ENCODE data around the gene MGLL. TPM values are rescaled to one million over a fixed set of nuclear protein-coding genes. Genes with fewer than 3 reads are reported as not detected.
A peak's percentile ranks its signal among the peaks of the same experiment; 100 is the strongest.

Gene MGLL
- total RNA-seq, 3 donors from 2014 or later: 2.2 to 8.0 (median 2.6) TPM

GRCh38 chr3:127812151-127812550 lies 10.2 kb downstream of the MGLL start:
- no peak for DNase-seq

GRCh38 chr3:127811717-127812116 lies 10.6 kb downstream of the MGLL start:
- no peak for ATAC-seq

More at GRCh38 chr3:127812151-127812550, 10.2 kb downstream of the MGLL start:
- ATAC-seq: no peak
- Mint-ChIP-seq H3K36me3 (ENCODE audit: insufficient read depth) (no peaks in the 10 kb centered on the region), H3K4me3 (no peak overlapping the region), H3K9me3 (no peaks in the 10 kb centered on the region), H3K27me3 (ENCODE audit: low read depth) (peaks cover 9% of the 10 kb centered on the region), H3K4me1 (ENCODE audit: low read depth) (no peaks in the 10 kb centered on the region)

GRCh38 chr3:127809611-127810010 lies 12.7 kb downstream of the MGLL start:
- Mint-ChIP-seq H3K4me1 (ENCODE audit: low read depth) (peaks cover 1% of the 10 kb centered on the region), H3K4me3 (no peak overlapping the region), H3K36me3 (ENCODE audit: insufficient read depth) (no peaks in the 10 kb centered on the region), H3K9me3 (no peaks in the 10 kb centered on the region), H3K27me3 (ENCODE audit: low read depth) (peaks cover 6% of the 10 kb centered on the region)
- DNase-seq (no peak), ATAC-seq (no peak)

More at GRCh38 chr3:127811717-127812116, 10.6 kb downstream of the MGLL start:
- no peaks in the 10 kb centered on the region for H3K9me3 Mint-ChIP-seq
- no peak overlapping the region for H3K4me3 Mint-ChIP-seq
- no peaks in the 10 kb centered on the region for H3K36me3 Mint-ChIP-seq (ENCODE audit: insufficient read depth)
- peaks cover 9% of the 10 kb centered on the region for H3K27me3 Mint-ChIP-seq (ENCODE audit: low read depth)
- no peak for DNase-seq
- H3K4me1 Mint-ChIP-seq (ENCODE audit: low read depth): peaks cover 1% of the 10 kb centered on the region

- H3K9me3 Mint-ChIP-seq: no peaks in the 10 kb centered on the region
- peaks cover 6% of the 10 kb centered on the region for H3K27me3 Mint-ChIP-seq (ENCODE audit: low read depth)
- H3K4me1 Mint-ChIP-seq (ENCODE audit: low read depth): peaks cover 1% of the 10 kb centered on the region
- no peak overlapping the region for H3K4me3 Mint-ChIP-seq
- no peak for DNase-seq
- ATAC-seq: no peak
- no peaks in the 10 kb centered on the region for H3K36me3 Mint-ChIP-seq (ENCODE audit: insufficient read depth)
These were observed 13.1 kb downstream of the MGLL start for GRCh38 chr3:127809211-127809610.

- no peaks in the 10 kb centered on the region for H3K9me3 Mint-ChIP-seq
- no peaks in the 10 kb centered on the region for H3K36me3 Mint-ChIP-seq (ENCODE audit: insufficient read depth)
- DNase-seq: no peak
- no peak overlapping the region for H3K4me3 Mint-ChIP-seq
- no peak for ATAC-seq
- peaks cover 5% of the 10 kb centered on the region for H3K27me3 Mint-ChIP-seq (ENCODE audit: low read depth)
- peaks cover 1% of the 10 kb centered on the region for H3K4me1 Mint-ChIP-seq (ENCODE audit: low read depth)
These were observed 14.1 kb downstream of the MGLL start for GRCh38 chr3:127808197-127808596.

GRCh38 chr3:127805026-127805753 lies 17.1 kb downstream of the MGLL start:
- Mint-ChIP-seq H3K9me3 (no peaks in the 10 kb centered on the region), H3K36me3 (ENCODE audit: insufficient read depth) (no peaks in the 10 kb centered on the region), H3K27me3 (ENCODE audit: low read depth) (peaks cover 3% of the 10 kb centered on the region), H3K4me3 (no peak overlapping the region), H3K4me1 (ENCODE audit: low read depth) (peaks cover 7% of the 10 kb centered on the region)
- no peak for DNase-seq
- ATAC-seq: no peak

DNA sequence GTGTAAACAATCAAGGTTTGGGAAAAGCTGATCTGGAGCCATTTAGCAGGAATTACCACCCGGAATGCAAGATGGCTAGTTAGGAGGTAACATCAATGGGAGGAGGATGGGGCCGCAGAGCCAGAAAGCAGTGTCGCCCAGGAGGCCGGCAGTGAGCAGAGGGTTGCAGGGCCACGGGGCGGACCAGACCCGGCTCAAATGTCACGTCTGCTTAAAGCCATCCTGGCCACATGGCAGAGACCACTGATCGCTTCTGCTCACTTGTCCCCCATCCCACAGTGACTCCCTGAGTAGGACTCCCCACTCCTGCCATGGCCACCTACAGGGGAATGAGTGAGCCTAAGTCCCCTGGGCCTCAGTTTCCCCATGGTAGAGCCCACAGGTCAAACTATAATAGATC lies 18.2 kb downstream of the MGLL start:
- no peak overlapping the region for H3K4me3 Mint-ChIP-seq
- H3K36me3 Mint-ChIP-seq (ENCODE audit: insufficient read depth): no peaks in the 10 kb centered on the region
- H3K27me3 Mint-ChIP-seq (ENCODE audit: low read depth): peaks cover 3% of the 10 kb centered on the region
- peaks cover 7% of the 10 kb centered on the region for H3K4me1 Mint-ChIP-seq (ENCODE audit: low read depth)
- ATAC-seq (no peak), DNase-seq (no peak)
- no peaks in the 10 kb centered on the region for H3K9me3 Mint-ChIP-seq

DNA sequence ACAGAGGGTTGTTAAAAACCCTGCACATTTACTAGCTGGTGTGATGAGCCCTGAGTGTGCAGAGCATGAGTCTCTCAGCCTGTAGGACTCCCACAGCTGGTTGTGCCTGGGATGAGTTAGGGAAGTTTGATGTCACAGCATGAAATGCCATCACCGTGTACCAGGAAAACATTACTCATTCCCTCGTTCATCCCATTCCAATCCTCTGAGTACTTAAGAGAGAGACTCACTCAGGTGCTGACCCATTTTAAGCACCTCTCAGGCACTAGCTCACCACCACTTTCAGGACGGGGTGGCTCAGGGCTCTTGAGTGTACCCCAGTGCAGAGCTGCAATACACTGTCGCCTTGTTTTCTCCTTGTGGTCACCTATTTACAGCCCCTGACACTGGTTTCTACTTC lies 18.7 kb downstream of the MGLL start:
- H3K36me3 Mint-ChIP-seq (ENCODE audit: insufficient read depth): no peaks in the 10 kb centered on the region
- DNase-seq: no peak
- ATAC-seq: no peak
- peaks cover 7% of the 10 kb centered on the region for H3K4me1 Mint-ChIP-seq (ENCODE audit: low read depth)
- H3K27me3 Mint-ChIP-seq (ENCODE audit: low read depth): peaks cover under 1% of the 10 kb centered on the region
- no peaks in the 10 kb centered on the region for H3K9me3 Mint-ChIP-seq
- H3K4me3 Mint-ChIP-seq: no peak overlapping the region

DNA sequence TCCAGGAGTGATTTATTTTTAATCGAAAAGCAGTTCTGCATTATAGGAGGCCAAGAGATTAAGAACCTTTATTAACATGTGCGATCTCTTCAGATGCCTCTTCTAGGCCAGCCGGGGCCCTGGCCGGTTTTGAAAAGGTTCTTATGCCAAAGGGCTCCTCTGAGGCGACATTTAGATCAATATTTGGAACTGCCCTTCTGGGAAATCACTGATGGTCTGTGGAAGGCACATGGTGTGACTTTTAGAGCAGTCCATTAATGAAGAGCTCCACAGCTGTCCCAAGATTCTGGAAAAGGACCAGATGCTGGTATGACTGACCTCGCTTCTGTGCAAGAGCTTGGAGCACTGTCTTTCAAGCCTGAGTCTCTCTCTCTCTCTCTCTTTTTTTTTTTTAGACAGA lies 19.7 kb downstream of the MGLL start:
- DNase-seq: no peak

GRCh38 chr3:127801731-127802313 lies 20.5 kb downstream of the MGLL start:
- ATAC-seq: no peak
- no peak for DNase-seq
- no peaks in the 10 kb centered on the region for H3K9me3 Mint-ChIP-seq
- H3K27me3 Mint-ChIP-seq (ENCODE audit: low read depth): no peaks in the 10 kb centered on the region
- H3K4me1 Mint-ChIP-seq (ENCODE audit: low read depth): peaks cover 6% of the 10 kb centered on the region
- no peak overlapping the region for H3K4me3 Mint-ChIP-seq
- no peaks in the 10 kb centered on the region for H3K36me3 Mint-ChIP-seq (ENCODE audit: insufficient read depth)

More for the DNA sequence above, 19.7 kb downstream of the MGLL start:
- H3K4me3 Mint-ChIP-seq: no peak overlapping the region
- H3K27me3 Mint-ChIP-seq (ENCODE audit: low read depth): no peaks in the 10 kb centered on the region
- no peaks in the 10 kb centered on the region for H3K9me3 Mint-ChIP-seq
- no peak for ATAC-seq
- no peaks in the 10 kb centered on the region for H3K36me3 Mint-ChIP-seq (ENCODE audit: insufficient read depth)
- peaks cover 7% of the 10 kb centered on the region for H3K4me1 Mint-ChIP-seq (ENCODE audit: low read depth)

GRCh38 chr3:127800508-127800907 lies 21.8 kb downstream of the MGLL start:
- DNase-seq: no peak
- H3K4me1 Mint-ChIP-seq (ENCODE audit: low read depth): peaks cover 6% of the 10 kb centered on the region

DNA sequence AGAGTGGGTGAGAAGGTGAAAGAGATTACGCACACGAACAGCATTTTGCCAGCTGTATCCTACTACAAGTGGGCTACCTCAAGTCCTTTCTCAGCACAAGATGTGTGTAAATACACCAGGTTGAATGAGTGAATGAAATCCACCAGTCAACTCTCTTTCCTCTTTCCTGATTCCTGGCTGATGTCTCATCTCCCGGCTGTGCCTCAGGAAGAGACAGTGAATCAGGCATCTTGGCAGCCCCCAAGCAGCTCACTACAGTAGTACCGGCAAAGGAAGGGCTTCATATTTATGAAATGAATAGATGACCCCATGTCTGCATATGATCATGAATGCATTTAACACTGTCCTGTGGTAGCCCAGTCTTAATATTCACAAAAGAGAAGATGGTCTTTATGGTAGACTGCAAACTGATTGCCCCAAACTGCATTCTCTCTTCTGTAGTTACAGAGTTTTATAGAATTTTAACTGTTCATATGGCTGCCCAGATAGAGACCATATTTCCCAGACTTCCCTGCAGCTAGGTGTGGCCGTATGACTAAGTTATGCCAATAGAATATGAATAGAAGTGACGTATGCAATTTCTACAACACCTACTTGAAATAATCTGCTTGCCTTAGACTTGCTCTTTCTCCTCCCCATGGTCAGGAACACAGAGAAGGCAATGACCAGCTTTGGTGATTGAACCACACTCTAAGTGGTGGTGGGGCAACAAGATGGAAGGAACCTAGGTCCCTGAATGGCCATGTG lies 22.7 kb downstream of the MGLL start:
- Mint-ChIP-seq H3K4me1 (ENCODE audit: low read depth) (peaks cover 6% of the 10 kb centered on the region), H3K27me3 (ENCODE audit: low read depth) (peaks cover under 1% of the 10 kb centered on the region), H3K4me3 (no peak overlapping the region), H3K36me3 (ENCODE audit: insufficient read depth) (no peaks in the 10 kb centered on the region), H3K9me3 (no peaks in the 10 kb centered on the region)
- ATAC-seq: no peak
- DNase-seq: no peak

More at GRCh38 chr3:127800508-127800907, 21.8 kb downstream of the MGLL start:
- H3K4me3 Mint-ChIP-seq: no peak overlapping the region
- no peaks in the 10 kb centered on the region for H3K27me3 Mint-ChIP-seq (ENCODE audit: low read depth)
- H3K36me3 Mint-ChIP-seq (ENCODE audit: insufficient read depth): no peaks in the 10 kb centered on the region
- ATAC-seq: peak; percentile 48 to 62
- H3K9me3 Mint-ChIP-seq: no peaks in the 10 kb centered on the region

DNA sequence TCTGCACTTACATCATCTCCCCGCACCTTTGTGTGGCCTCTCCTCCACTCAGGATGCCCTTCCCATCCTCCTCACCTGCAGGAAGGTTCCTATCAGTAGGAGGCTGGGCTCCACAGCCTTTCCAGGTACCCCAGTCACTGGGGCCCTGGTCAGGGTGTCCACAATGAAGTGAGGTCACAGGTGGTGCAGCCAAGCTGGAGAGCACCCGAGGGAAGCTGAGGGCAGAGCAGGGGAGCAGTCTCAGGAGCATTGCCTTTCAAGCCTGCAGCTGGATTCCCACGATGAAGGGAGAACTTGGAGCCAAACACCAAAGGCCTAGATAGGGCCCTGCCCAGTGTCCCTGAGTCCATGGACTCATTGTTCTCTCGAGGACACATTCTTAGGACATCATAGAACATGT lies 23.6 kb downstream of the MGLL start:
- no peak for ATAC-seq
- DNase-seq: no peak
- no peaks in the 10 kb centered on the region for H3K36me3 Mint-ChIP-seq (ENCODE audit: insufficient read depth)
- no peak overlapping the region for H3K4me3 Mint-ChIP-seq
- H3K9me3 Mint-ChIP-seq: no peaks in the 10 kb centered on the region
- peaks cover 6% of the 10 kb centered on the region for H3K4me1 Mint-ChIP-seq (ENCODE audit: low read depth)
- H3K27me3 Mint-ChIP-seq (ENCODE audit: low read depth): peaks cover 3% of the 10 kb centered on the region

GRCh38 chr3:127796831-127797150 lies 25.5 kb downstream of the MGLL start:
- H3K27me3 Mint-ChIP-seq (ENCODE audit: low read depth): peaks cover 12% of the 10 kb centered on the region
- H3K4me1 Mint-ChIP-seq (ENCODE audit: low read depth): peaks cover 6% of the 10 kb centered on the region
- H3K9me3 Mint-ChIP-seq: no peaks in the 10 kb centered on the region
- H3K36me3 Mint-ChIP-seq (ENCODE audit: insufficient read depth): no peaks in the 10 kb centered on the region
- ATAC-seq (no peak), DNase-seq (no peak)
- H3K4me3 Mint-ChIP-seq: no peak overlapping the region
